CD4-positive, alpha-beta T cell (primary cell): ENCODE data around the gene COL23A1. TPM values are rescaled to one million over a fixed set of nuclear protein-coding genes. Genes with fewer than 3 reads are reported as not detected.
A peak's percentile ranks its signal among the peaks of the same experiment; 100 is the strongest.
"Not testable (repeated sequence)": the region's sequence is repeated elsewhere in the genome, so short reads cannot be mapped to it uniquely, and the experiment has no call there.

Source experiments
- ATAC-seq: fragments of 200-7000 bp; cut with Tn5 transposase; one replicate; pipeline ENCODE4 v1.10.0; 2022; ENCODE audit warnings: mild to moderate bottlenecking; ENCODE audit not compliant: poor library complexity
- CTCF ChIA-PET: fragments of 350-600 bp; sonication (Branson Sonifier 250); formaldehyde crosslinking; loops from one replicate; lab custom pipeline; 2021; ENCODE audit warnings: antibody characterized with exemption, inconsistent platforms; lab: Charles Lee
- POLR2A ChIA-PET: fragments of 350-600 bp; sonication (Branson Sonifier 250); formaldehyde crosslinking; loops from one replicate; lab custom pipeline; 2021; ENCODE audit warnings: antibody characterized with exemption, inconsistent platforms; lab: Charles Lee
- DNase-seq, 14 experiments: peaks; one replicate each; pipeline ENCODE4 v3.0.0-alpha.2; 2013 to 2020; ENCODE audit warnings: mixed read lengths in 2 of 14
- H3K27ac ChIP-seq, 2 donors: one replicate each; pipeline versions ENCODE4 v1.5.1 to v1.7.0; 2013; ENCODE audit warnings: low read length in 2 of 2, low read depth in 1 of 2, mild to moderate bottlenecking in 1 of 2
- H3K27me3 ChIP-seq, 2 experiments: 1 replicate in 1 of 2; 2 replicates in 1 of 2; pipeline versions ENCODE4 v1.6.1 to v1.7.0; 2013; ENCODE audit warnings: low read length in 2 of 2, control low read depth in 1 of 2, mild to moderate bottlenecking in 1 of 2, moderate library complexity in 1 of 2; ENCODE audit not compliant: insufficient read depth in 2 of 2, control insufficient read depth in 1 of 2
- H3K36me3 ChIP-seq: one replicate; pipeline ENCODE4 v1.6.1; 2013; ENCODE audit warnings: low read length, control low read depth; ENCODE audit not compliant: insufficient read depth
- H3K4me1 ChIP-seq: one replicate; pipeline ENCODE4 v1.6.1; 2013; ENCODE audit warnings: low read length, control low read depth; ENCODE audit not compliant: insufficient read depth
- H3K4me3 ChIP-seq: one replicate; pipeline ENCODE4 v1.5.1; 2013; ENCODE audit warnings: mild to moderate bottlenecking, low read length, moderate library complexity
- H3K9me3 ChIP-seq, 2 experiments: 1 replicate in 1 of 2; 2 replicates in 1 of 2; pipeline versions ENCODE4 v1.6.1 to v1.7.0; 2013; ENCODE audit warnings: low read length in 2 of 2, mild to moderate bottlenecking in 2 of 2, control low read depth in 1 of 2, moderate library complexity in 1 of 2; ENCODE audit not compliant: control insufficient read depth in 1 of 2, insufficient read depth in 1 of 2
- H3K27ac Mint-ChIP-seq: one replicate; pipeline ENCODE4 v1.8.0; 2020; ENCODE audit warnings: mixed read lengths
- H3K27me3 Mint-ChIP-seq: one replicate; pipeline ENCODE4 v1.8.0; 2021; ENCODE audit warnings: mixed read lengths
- H3K36me3 Mint-ChIP-seq: one replicate; pipeline ENCODE4 v1.8.0; 2021; ENCODE audit warnings: low read depth, mixed read lengths
- H3K4me1 Mint-ChIP-seq: one replicate; pipeline ENCODE4 v1.8.0; 2021; ENCODE audit warnings: low read depth, mixed read lengths
- H3K4me3 Mint-ChIP-seq: one replicate; pipeline ENCODE4 v1.8.0; 2020; ENCODE audit warnings: mild to moderate bottlenecking, mixed read lengths
- H3K9me3 Mint-ChIP-seq: one replicate; pipeline ENCODE4 v1.8.0; 2020; ENCODE audit warnings: mixed read lengths
- intact Hi-C, 2 experiments: fragments of 100-400 bp; cut with DNase I in 1 of 2; cut with micrococcal nuclease in 1 of 2; formaldehyde crosslinking; loops; one replicate each; pipeline versions ENCODE4 v1.15.1 to v1.9.0; 2023 to 2025; cut with DNase I, micrococcal nuclease
- total RNA-seq, 174 experiments: library from RNA in 2 of 174; stranded (reverse) in 2 of 174; gene quantifications; one replicate each; pipeline ENCODE4 v1.2.3 and lab custom pipeline; 2021 to 2026
- TF ChIP-seq, protein P1 (sequence below): fragments of 200-600 bp; IDR thresholded peaks from one replicate; pipeline ENCODE4 v1.8.0; 2022; ENCODE audit warnings: antibody characterized with exemption, mild to moderate bottlenecking

Gene COL23A1
- total RNA-seq, 2 experiments from 2014 or later, result not detected

GRCh38 chr5:178241231-178241663 lies 348.9 kb downstream of the COL23A1 start:
- H3K27ac ChIP-seq, result no peak overlapping the region
- H3K27me3 ChIP-seq, result no peaks in the 10 kb centered on the region
- peak in 2 of 14 experiments; percentile 26 to 50 for DNase-seq
- Mint-ChIP-seq H3K27me3 (no peaks in the 10 kb centered on the region), H3K9me3 (no peaks in the 10 kb centered on the region), H3K4me1 (peaks cover 30% of the 10 kb centered on the region), H3K27ac (peak overlapping the region; percentile 74), H3K4me3 (peak overlapping the region; percentile 31), H3K36me3 (no peaks in the 10 kb centered on the region)
- POLR2A ChIA-PET, result interaction anchor here (1.4 to 4.3 kb wide), 2 partner anchors 9 to 37 kb away, joined by 5 to 19 read pairs; partner anchors contain the start of genes HNRNPAB and PHYKPL
- ATAC-seq, result no peak
- no peaks in the 10 kb centered on the region for H3K36me3 ChIP-seq
- H3K4me1 ChIP-seq, result peaks cover 53% of the 10 kb centered on the region
- TF ChIP-seq, protein P1, sequence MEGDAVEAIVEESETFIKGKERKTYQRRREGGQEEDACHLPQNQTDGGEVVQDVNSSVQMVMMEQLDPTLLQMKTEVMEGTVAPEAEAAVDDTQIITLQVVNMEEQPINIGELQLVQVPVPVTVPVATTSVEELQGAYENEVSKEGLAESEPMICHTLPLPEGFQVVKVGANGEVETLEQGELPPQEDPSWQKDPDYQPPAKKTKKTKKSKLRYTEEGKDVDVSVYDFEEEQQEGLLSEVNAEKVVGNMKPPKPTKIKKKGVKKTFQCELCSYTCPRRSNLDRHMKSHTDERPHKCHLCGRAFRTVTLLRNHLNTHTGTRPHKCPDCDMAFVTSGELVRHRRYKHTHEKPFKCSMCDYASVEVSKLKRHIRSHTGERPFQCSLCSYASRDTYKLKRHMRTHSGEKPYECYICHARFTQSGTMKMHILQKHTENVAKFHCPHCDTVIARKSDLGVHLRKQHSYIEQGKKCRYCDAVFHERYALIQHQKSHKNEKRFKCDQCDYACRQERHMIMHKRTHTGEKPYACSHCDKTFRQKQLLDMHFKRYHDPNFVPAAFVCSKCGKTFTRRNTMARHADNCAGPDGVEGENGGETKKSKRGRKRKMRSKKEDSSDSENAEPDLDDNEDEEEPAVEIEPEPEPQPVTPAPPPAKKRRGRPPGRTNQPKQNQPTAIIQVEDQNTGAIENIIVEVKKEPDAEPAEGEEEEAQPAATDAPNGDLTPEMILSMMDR, result no peak
- CTCF ChIA-PET, result no interaction called here
- intact Hi-C loops, result no loop called here
- no peaks in the 10 kb centered on the region for H3K9me3 ChIP-seq
- no peak overlapping the region for H3K4me3 ChIP-seq

DNA sequence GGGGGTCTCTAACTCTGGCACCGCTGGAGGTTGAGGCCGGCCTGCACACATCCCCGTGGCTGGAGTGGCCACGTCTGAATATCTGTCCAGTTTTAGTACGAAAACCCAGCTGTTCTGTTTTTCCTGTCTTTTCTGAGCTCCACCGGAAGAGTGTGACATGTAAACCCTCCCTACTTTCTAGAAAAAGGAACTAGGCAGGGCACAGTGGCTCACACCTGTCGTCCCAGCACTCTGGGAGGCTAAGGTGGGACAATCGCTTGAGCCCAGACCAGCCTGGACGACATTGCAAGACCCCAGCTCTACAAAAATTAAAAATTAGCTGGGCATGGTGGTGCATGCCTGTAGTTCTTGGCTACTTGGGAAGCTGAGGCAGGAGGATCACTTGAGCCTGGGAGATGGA lies 349.4 kb downstream of the COL23A1 start:
- TF ChIP-seq, protein P1, result no peak
- ChIA-PET CTCF (no interaction called here), POLR2A (interaction anchor here (1.4 to 4.3 kb wide), 2 partner anchors 8 to 36 kb away, joined by 5 to 19 read pairs; partner anchors contain the start of genes HNRNPAB and PHYKPL)
- H3K27ac Mint-ChIP-seq, result peak overlapping the region; percentile 74
- no peaks in the 10 kb centered on the region for H3K27me3 ChIP-seq
- peaks cover 30% of the 10 kb centered on the region for H3K4me1 Mint-ChIP-seq
- no peak overlapping the region for H3K27ac ChIP-seq
- H3K4me3 ChIP-seq, result no peak overlapping the region
- peak overlapping the region; percentile 69 for H3K4me3 Mint-ChIP-seq
- intact Hi-C loops, result no loop called here
- peak in 1 of 14 experiments; percentile 15 for DNase-seq
- peaks cover 58% of the 10 kb centered on the region for H3K4me1 ChIP-seq
- H3K9me3 Mint-ChIP-seq, result no peaks in the 10 kb centered on the region
- no peaks in the 10 kb centered on the region for H3K27me3 Mint-ChIP-seq
- H3K9me3 ChIP-seq, result no peaks in the 10 kb centered on the region
- no peaks in the 10 kb centered on the region for H3K36me3 ChIP-seq
- ATAC-seq, result peak; percentile 22
- H3K36me3 Mint-ChIP-seq, result no peaks in the 10 kb centered on the region

GRCh38 chr5:178240341-178240741 lies 349.9 kb downstream of the COL23A1 start:
- Histone ChIP-seq H3K4me3 (no peak overlapping the region), H3K27me3 (no peaks in the 10 kb centered on the region), H3K27ac (no peak overlapping the region), H3K4me1 (peaks cover 62% of the 10 kb centered on the region), H3K9me3 (no peaks in the 10 kb centered on the region), H3K36me3 (no peaks in the 10 kb centered on the region)
- H3K27me3 Mint-ChIP-seq, result no peaks in the 10 kb centered on the region
- ATAC-seq, result no peak
- intact Hi-C loops, result no loop called here
- no peak for DNase-seq
- H3K4me3 Mint-ChIP-seq, result no peak overlapping the region
- TF ChIP-seq, protein P1, result no peak
- peak overlapping the region; percentile 74 for H3K27ac Mint-ChIP-seq
- ChIA-PET CTCF (no interaction called here), POLR2A (interaction anchor here (1.4 to 4.3 kb wide), 2 partner anchors 8 to 36 kb away, joined by 5 to 19 read pairs; partner anchors contain the start of genes HNRNPAB and PHYKPL)
- H3K4me1 Mint-ChIP-seq, result peaks cover 30% of the 10 kb centered on the region
- no peaks in the 10 kb centered on the region for H3K36me3 Mint-ChIP-seq
- no peaks in the 10 kb centered on the region for H3K9me3 Mint-ChIP-seq

DNA sequence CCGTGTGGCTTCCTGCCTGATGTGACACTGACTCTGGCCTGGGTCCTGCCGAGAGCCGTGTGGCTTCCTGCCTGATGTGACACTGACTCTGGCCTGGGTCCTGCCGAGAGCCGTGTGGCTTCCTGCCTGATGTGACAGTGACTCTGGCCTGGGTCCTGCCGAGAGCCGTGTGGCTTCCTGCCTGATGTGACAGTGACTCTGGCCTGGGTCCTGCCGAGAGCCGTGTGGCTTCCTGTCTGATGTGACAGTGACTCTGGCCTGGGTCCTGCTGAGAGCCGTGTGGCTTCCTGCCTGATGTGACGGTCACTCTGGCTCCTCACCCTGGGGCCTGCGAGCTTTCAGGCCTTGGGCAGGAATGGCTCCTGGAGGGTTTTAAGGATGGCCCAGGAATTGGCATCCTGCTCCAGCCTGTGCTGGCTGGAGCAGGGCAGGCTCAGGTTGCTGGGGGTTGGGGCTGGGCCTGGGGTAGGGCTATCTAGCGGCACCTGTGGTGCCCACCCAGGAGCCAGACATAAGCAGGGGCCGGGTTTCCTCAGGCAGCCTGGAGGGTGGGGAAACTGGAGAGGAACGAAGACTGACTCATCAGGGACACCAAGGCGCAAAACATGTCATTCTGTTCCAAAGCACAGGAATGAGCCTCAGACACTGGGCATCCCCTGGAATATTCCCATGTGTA lies 350.4 kb downstream of the COL23A1 start:
- DNase-seq (peak in 4 of 14 experiments; percentile 24 to 66 (median 54)), ATAC-seq (peak; percentile 14)
- Mint-ChIP-seq H3K4me1 (peaks cover 35% of the 10 kb centered on the region), H3K4me3 (peak overlapping the region; percentile 34), H3K27ac (peak overlapping the region; percentile 74)
- H3K27me3 Mint-ChIP-seq, H3K9me3 ChIP-seq, H3K36me3 Mint-ChIP-seq, CTCF ChIA-PET, H3K4me3 ChIP-seq, H3K36me3 ChIP-seq, H3K27me3 ChIP-seq, H3K9me3 Mint-ChIP-seq: not testable (repeated sequence)
- H3K27ac ChIP-seq, result peak overlapping the region in 1 of 2 donors; percentile 87
- H3K4me1 ChIP-seq, result peaks cover 68% of the 10 kb centered on the region
- intact Hi-C loops, result loop anchor here (10.0 kb wide), 2 partner anchors 345 to 1835 kb away; partner anchors contain the start of gene RNF130 (in 1 of the 2)
- POLR2A ChIA-PET, result interaction anchor here (4.3 kb wide), 1 partner anchor 35 kb away, joined by 19 read pairs; the partner anchor contains the start of gene HNRNPAB
